Common myeloid progenitor, CD34-positive (primary cell): ENCODE measurements around the gene TBX10. TPM values are rescaled to one million over a fixed set of nuclear protein-coding genes. Genes with fewer than 3 reads are reported as not detected.
"Not testable (repeated sequence)": the region's sequence is repeated elsewhere in the genome, so short reads cannot be mapped to it uniquely, and the experiment has no call there.

Experiments
- CTCF ChIA-PET: fragments of 350-600 bp; sonication (Branson Sonifier 250); formaldehyde crosslinking; loops from one replicate; lab custom pipeline; 2021; ENCODE audit warnings: antibody characterized with exemption; lab: Charles Lee
- POLR2A ChIA-PET: fragments of 350-600 bp; sonication (Branson Sonifier 250); formaldehyde crosslinking; loops from one replicate; lab custom pipeline; 2021; ENCODE audit warnings: antibody characterized with exemption; lab: Charles Lee
- DNase-seq, 3 donors: peaks; one replicate each; pipeline versions ENCODE4 v3.0.0 to v3.0.0-alpha.2; 2013
- H3K27ac ChIP-seq, 2 experiments: 1 replicate in 1 of 2; 2 replicates in 1 of 2; pipeline ENCODE4 v1.7.0; 2013; ENCODE audit warnings: inconsistent platforms in 2 of 2, low read length in 2 of 2, mild to moderate bottlenecking in 2 of 2, low read depth in 1 of 2, moderate library complexity in 1 of 2; ENCODE audit not compliant: severe bottlenecking in 2 of 2, insufficient read depth in 1 of 2, poor library complexity in 1 of 2
- H3K27me3 ChIP-seq, 5 experiments: replicated peaks in 2 of 5; 1 replicate in 3 of 5; 2 replicates in 2 of 5; pipeline versions ENCODE4 v1.6.1 to v1.7.0; 2013; ENCODE audit warnings: low read length in 4 of 5, mild to moderate bottlenecking in 2 of 5, moderate library complexity in 2 of 5, inconsistent platforms in 1 of 5; ENCODE audit not compliant: insufficient read depth in 5 of 5, control insufficient read depth in 4 of 5
- H3K36me3 ChIP-seq, 4 experiments: 1 replicate in 2 of 4; 2 replicates in 2 of 4; pipeline versions ENCODE4 v1.6.1 to v1.7.0; 2013; ENCODE audit warnings: low read length in 3 of 4, control low read depth in 1 of 4, mild to moderate bottlenecking in 1 of 4; ENCODE audit not compliant: control insufficient read depth in 4 of 4, insufficient read depth in 4 of 4
- H3K4me1 ChIP-seq, 4 experiments: 1 replicate in 3 of 4; 2 replicates in 1 of 4; pipeline versions ENCODE4 v1.6.1 to v1.7.1; 2013; ENCODE audit warnings: low read length in 3 of 4, mild to moderate bottlenecking in 3 of 4, control low read depth in 1 of 4, inconsistent platforms in 1 of 4, moderate library complexity in 1 of 4; ENCODE audit not compliant: control insufficient read depth in 4 of 4, insufficient read depth in 4 of 4; ENCODE audit errors: control extremely low read depth in 1 of 4
- H3K4me3 ChIP-seq, 7 experiments: 1 replicate in 4 of 7; 2 replicates in 3 of 7; pipeline versions ENCODE4 v1.5.1 to v1.7.0; 2013; ENCODE audit warnings: mild to moderate bottlenecking in 7 of 7, low read length in 6 of 7, moderate library complexity in 6 of 7, inconsistent platforms in 2 of 7, low read depth in 2 of 7, control low read depth in 1 of 7; ENCODE audit not compliant: insufficient read depth in 4 of 7, control insufficient read depth in 1 of 7; ENCODE audit errors: extremely low read depth in 1 of 7
- H3K9me3 ChIP-seq, 5 experiments: 1 replicate in 4 of 5; 2 replicates in 1 of 5; pipeline versions ENCODE4 v1.6.1 to v1.7.1; 2013; ENCODE audit warnings: low read length in 4 of 5, mild to moderate bottlenecking in 2 of 5, inconsistent platforms in 1 of 5, low read depth in 1 of 5, moderate library complexity in 1 of 5; ENCODE audit not compliant: control insufficient read depth in 4 of 5, insufficient read depth in 2 of 5; ENCODE audit errors: control extremely low read depth in 1 of 5
- WGBS: methylation state at CpG from one replicate; pipeline ENCODE4 v1.1.5; 2013; ENCODE audit not compliant: insufficient coverage; 5-methylcytosine and 5-hydroxymethylcytosine counted together
- polyA plus RNA-seq: library from polyadenylated mRNA; unstranded; fragments of 120-200 nt; gene quantifications from one replicate; pipeline ENCODE4 v1.2.1, GENCODE V29; 2013

TBX10 gene
- polyA plus RNA-seq = 0.08 TPM

- POLR2A ChIA-PET = no interaction called here
- H3K27me3 ChIP-seq = no peaks in the 10 kb centered on the region
Measured at GRCh38 chr11:67639438-67639859, at the start of gene TBX10. TSS of gene TBX10 (minus strand) at chr11:67639763. CDS start at chr11:67639472, 291 bp downstream.

GRCh38 chr11:67689178-67689577, 49.6 kb upstream of the TBX10 start:
- Histone ChIP-seq H3K4me3 (no peak overlapping the region), H3K36me3 (no peaks in the 10 kb centered on the region), H3K27ac (no peak overlapping the region), H3K27me3 (no peaks in the 10 kb centered on the region), H3K4me1 (peaks cover 15 to 30% (median 26%) of the 10 kb centered on the region in 4 experiments), H3K9me3 (no peaks in the 10 kb centered on the region)
- no CpG with 5 or more reads among the region's 4 CpGs for WGBS
- no peak for DNase-seq
- POLR2A ChIA-PET = no interaction called here
- CTCF ChIA-PET = no interaction called here

More at GRCh38 chr11:67639438-67639859, at the start of gene TBX10:
- peaks cover 0 to 4% (median 0%) of the 10 kb centered on the region in 5 experiments for H3K9me3 ChIP-seq
- 98% methylated on average over 15 of the region's 18 CpGs for WGBS
- CTCF ChIA-PET = interaction anchor here (1.4 to 16.8 kb wide), 6 partner anchors 9 to 26 kb away, joined by 3 to 169 read pairs (median 6); partner anchors contain the start of gene ACY3
- no peaks in the 10 kb centered on the region for H3K36me3 ChIP-seq
- H3K27ac ChIP-seq = no peak within 1 kb of the TSS
- DNase-seq = no peak
- peaks cover 0 to 4% (median 2%) of the 10 kb centered on the region in 4 experiments for H3K4me1 ChIP-seq
- no peak within 1 kb of the TSS for H3K4me3 ChIP-seq

GRCh38 chr11:67687986-67688385, 48.4 kb upstream of the TBX10 start:
- H3K36me3 ChIP-seq = no peaks in the 10 kb centered on the region
- H3K27me3 ChIP-seq = no peaks in the 10 kb centered on the region
- no peak overlapping the region for H3K27ac ChIP-seq
- WGBS = 100% methylated on average over 1 of the region's 2 CpGs
- DNase-seq = no peak
- ChIA-PET POLR2A (no interaction called here), CTCF (no interaction called here)
- no peaks in the 10 kb centered on the region for H3K9me3 ChIP-seq
- no peak overlapping the region for H3K4me3 ChIP-seq
- H3K4me1 ChIP-seq = peaks cover 18 to 34% (median 29%) of the 10 kb centered on the region in 4 experiments

- H3K36me3 ChIP-seq, H3K27me3 ChIP-seq, POLR2A ChIA-PET, H3K9me3 ChIP-seq: not testable (repeated sequence)
- Histone ChIP-seq H3K4me3 (peak overlapping the region in 3 of 7 experiments; percentile 16 to 50 (median 26)), H3K27ac (peak overlapping the region; percentile 46 to 64), H3K4me1 (peaks cover 15 to 36% (median 25%) of the 10 kb centered on the region in 4 experiments)
- peak in 2 of 3 donors; percentile 67 to 78 for DNase-seq
- CTCF ChIA-PET = interaction anchor here (0.9 to 1.3 kb wide), 3 partner anchors 23 to 58 kb away, joined by 3 to 4 read pairs (median 4); no protein-coding TSS in a partner anchor
- WGBS = 56% methylated on average over 3 of the region's 8 CpGs
Measured at GRCh38 chr11:67685641-67686332, 46.2 kb upstream of the TBX10 start.

GRCh38 chr11:67682126-67683034, 42.8 kb upstream of the TBX10 start:
- DNase-seq, POLR2A ChIA-PET, H3K27ac ChIP-seq, H3K27me3 ChIP-seq, H3K4me3 ChIP-seq, H3K36me3 ChIP-seq, H3K9me3 ChIP-seq: not testable (repeated sequence)
- 94% methylated on average over 14 of the region's 14 CpGs for WGBS
- H3K4me1 ChIP-seq = peaks cover 11 to 33% (median 16%) of the 10 kb centered on the region in 4 experiments
- CTCF ChIA-PET = interaction anchor here (1.2 to 1.5 kb wide), 3 partner anchors 9 to 23 kb away, joined by 3 to 7 read pairs (median 4); no protein-coding TSS in a partner anchor

- no peaks in the 10 kb centered on the region for H3K27me3 ChIP-seq
- DNase-seq = peak; percentile 25 to 70 (median 58)
- CTCF ChIA-PET = interaction anchor here (1.5 kb wide), 2 partner anchors 11 to 22 kb away, joined by 4 to 7 read pairs; no protein-coding TSS in a partner anchor
- H3K36me3 ChIP-seq = no peaks in the 10 kb centered on the region
- peaks cover 6 to 25% (median 10%) of the 10 kb centered on the region in 4 experiments for H3K4me1 ChIP-seq
- H3K9me3 ChIP-seq = peaks cover 0 to 6% (median 2%) of the 10 kb centered on the region in 5 experiments
- WGBS = 94% methylated on average over 2 of the region's 3 CpGs
- H3K27ac ChIP-seq = no peak overlapping the region
- POLR2A ChIA-PET = interaction anchor here (0.6 kb wide), 1 partner anchor 393 kb away, joined by 3 read pairs; no protein-coding TSS in a partner anchor
- no peak overlapping the region for H3K4me3 ChIP-seq
Measured at GRCh38 chr11:67680696-67681470, 41.3 kb upstream of the TBX10 start.
